Fibroblast of mammary gland (primary cell): Measurements from ENCODE around the gene KSR1.

Source experiments
- DNase-seq: peaks from one replicate; pipeline ENCODE4 v3.0.0-alpha.2; 2010; ENCODE audit warnings: low read depth
- H3K4me3 ChIP-seq: 2 replicates; pipeline ENCODE4 v1.5.1; 2011; ENCODE audit warnings: low read depth, mild to moderate bottlenecking, low read length, moderate library complexity; ENCODE audit not compliant: control insufficient read depth
- CTCF ChIP-seq: conservative IDR thresholded peaks from 2 replicates; pipeline ENCODE4 v1.5.1; 2011; ENCODE audit warnings: low read depth, low read length, inconsistent platforms; ENCODE audit not compliant: control insufficient read depth, insufficient read depth

Gene KSR1

GRCh38 chr17:27489045-27489715 lies 32.9 kb downstream of the KSR1 start:
- DNase-seq: peak; percentile 44
- no peak for TF ChIP-seq CTCF
- H3K4me3 ChIP-seq: no peak overlapping the region

- no peak for TF ChIP-seq CTCF
- H3K4me3 ChIP-seq: no peak overlapping the region
- no peak for DNase-seq
These were observed 34.1 kb downstream of the KSR1 start for GRCh38 chr17:27490391-27490790.

- no peak for DNase-seq
- TF ChIP-seq CTCF: no peak
- H3K4me3 ChIP-seq: no peak overlapping the region
These were observed 35.5 kb downstream of the KSR1 start for GRCh38 chr17:27491713-27492190.

- DNase-seq: no peak
- no peak for TF ChIP-seq CTCF
- H3K4me3 ChIP-seq: no peak overlapping the region
These were observed 36.2 kb downstream of the KSR1 start for GRCh38 chr17:27492470-27492869.

- TF ChIP-seq CTCF: no peak
- no peak for DNase-seq
- H3K4me3 ChIP-seq: no peak overlapping the region
These were observed 36.8 kb downstream of the KSR1 start for GRCh38 chr17:27493088-27493487.

GRCh38 chr17:27494192-27495091 lies 38.2 kb downstream of the KSR1 start:
- peak; percentile 24 for DNase-seq
- TF ChIP-seq CTCF: peak; percentile 22
- H3K4me3 ChIP-seq: no peak overlapping the region
